Measurements from ENCODE around the gene NHSL2.

NHSL2 gene

GRCh38 chrX:72142094-72142793, 231.6 kb downstream of the NHSL2 start:
- in situ Hi-C loops (cut with MboI; ENCODE audit: low sequenced_read_pairs, unreplicated experiment) = no loop called here
- TF ChIP-seq CTCF (IDR thresholded peaks at IDR 0.05; ENCODE audit: borderline replicate concordance, control extremely low read depth, extremely low read depth, insufficient read depth, missing control alignments) = no peak
- no peak for DNase-seq (ENCODE audit: low spot score)

- in situ Hi-C loops (cut with MboI; ENCODE audit: low sequenced_read_pairs, unreplicated experiment) = no loop called here
- no peak for DNase-seq (ENCODE audit: low spot score)
- TF ChIP-seq CTCF (IDR thresholded peaks at IDR 0.05; ENCODE audit: borderline replicate concordance, control extremely low read depth, extremely low read depth, insufficient read depth, missing control alignments) = no peak
Observed at GRCh38 chrX:72142794-72143608, 232.4 kb downstream of the NHSL2 start.

- TF ChIP-seq CTCF (IDR thresholded peaks at IDR 0.05; ENCODE audit: borderline replicate concordance, control extremely low read depth, extremely low read depth, insufficient read depth, missing control alignments) = no peak
- in situ Hi-C loops (cut with MboI; ENCODE audit: low sequenced_read_pairs, unreplicated experiment) = no loop called here
- DNase-seq (ENCODE audit: low spot score) = no peak
Observed at GRCh38 chrX:72143609-72143907, 232.9 kb downstream of the NHSL2 start.

- DNase-seq (ENCODE audit: low spot score) = no peak
- in situ Hi-C loops (cut with MboI; ENCODE audit: low sequenced_read_pairs, unreplicated experiment) = no loop called here
- no peak for TF ChIP-seq CTCF (IDR thresholded peaks at IDR 0.05; ENCODE audit: borderline replicate concordance, control extremely low read depth, extremely low read depth, insufficient read depth, missing control alignments)
Observed at GRCh38 chrX:72145181-72145580, 234.5 kb downstream of the NHSL2 start.

GRCh38 chrX:72146527-72146926, 235.9 kb downstream of the NHSL2 start:
- no peak for DNase-seq (ENCODE audit: low spot score)
- in situ Hi-C loops (cut with MboI; ENCODE audit: low sequenced_read_pairs, unreplicated experiment) = no loop called here
- TF ChIP-seq CTCF (IDR thresholded peaks at IDR 0.05; ENCODE audit: borderline replicate concordance, control extremely low read depth, extremely low read depth, insufficient read depth, missing control alignments) = no peak

- DNase-seq (ENCODE audit: low spot score) = no peak
- in situ Hi-C loops (cut with MboI; ENCODE audit: low sequenced_read_pairs, unreplicated experiment) = no loop called here
- TF ChIP-seq CTCF (IDR thresholded peaks at IDR 0.05; ENCODE audit: borderline replicate concordance, control extremely low read depth, extremely low read depth, insufficient read depth, missing control alignments) = no peak
Observed at GRCh38 chrX:72158773-72159172, 248.1 kb downstream of the NHSL2 start.
